H1 (cell line): ENCODE data around the gene PCDHGA7.

Source experiments
- CREB1 ChIP-seq: IDR thresholded peaks from 2 replicates; pipeline ENCODE4 v1.6.1; 2012; ENCODE audit warnings: inconsistent platforms
- CTCF ChIP-seq, 3 experiments: IDR thresholded peaks; 1 replicate in 2 of 3; 2 replicates in 1 of 3; pipeline versions ENCODE4 v1.5.1 to v1.6.1; 2011; ENCODE audit warnings: low read length in 3 of 3, mild to moderate bottlenecking in 3 of 3, inconsistent platforms in 2 of 3, low read depth in 1 of 3, moderate library complexity in 1 of 3; ENCODE audit not compliant: insufficient read depth in 1 of 3; ENCODE audit errors: control extremely low read depth in 1 of 3
- EP300 ChIP-seq, 2 experiments: IDR thresholded peaks; 1 replicate in 1 of 2; 2 replicates in 1 of 2; pipeline ENCODE4 v1.6.1; 2011 to 2012; ENCODE audit warnings: low read depth in 2 of 2, low read length in 2 of 2, mild to moderate bottlenecking in 2 of 2, borderline replicate concordance in 1 of 2, inconsistent platforms in 1 of 2, moderate library complexity in 1 of 2
- POLR2A ChIP-seq, 2 experiments: IDR thresholded peaks; 1 replicate in 1 of 2; 2 replicates in 1 of 2; pipeline ENCODE4 v1.6.1; 2011; ENCODE audit warnings: low read depth in 2 of 2, low read length in 2 of 2, mild to moderate bottlenecking in 2 of 2; ENCODE audit errors: control extremely low read depth in 1 of 2

GRCh38 chr5:141338538-141339306, 43.8 kb upstream of the PCDHGA7 start, which contains the start of gene PCDHGA2:
- no peak for TF ChIP-seq CREB1
- no peak for TF ChIP-seq POLR2A (IDR thresholded peaks at IDR 0.05; ENCODE audit: control extremely low read depth in 1 of 2, low read depth in 2 of 2, low read length in 2 of 2)
- TF ChIP-seq EP300 (IDR thresholded peaks at IDR 0.05; ENCODE audit: borderline replicate concordance in 1 of 2, low read depth in 2 of 2, low read length in 2 of 2), result no peak
- peak; percentile 10 to 77 (median 60) for TF ChIP-seq CTCF (IDR thresholded peaks at IDR 0.05; ENCODE audit: control extremely low read depth in 1 of 3, insufficient read depth in 1 of 3, low read depth in 1 of 3, low read length in 3 of 3)
